ENCODE data around the gene KHDC4. TPM values are rescaled to one million over a fixed set of nuclear protein-coding genes. Genes with fewer than 3 reads are reported as not detected.

KHDC4 gene
- total and polyA plus RNA-seq, 2 of the 13 experiments (the other 11 are each of a cell fraction or from before 2014, with no cell fraction given), result 33.5 to 92.0 TPM

GRCh38 chr1:155929057-155929456, 5.2 kb downstream of the KHDC4 start (continued):
- TF ChIP-seq GLMP (CRISPR knock-in tag; IDR thresholded peaks at IDR 0.05; ENCODE audit: borderline replicate concordance), result no peak

GRCh38 chr1:155925506-155925905, 8.7 kb downstream of the KHDC4 start:
- Histone ChIP-seq H3K9ac (ENCODE audit: insufficient read depth, low read depth, low read length) (no peak overlapping the region), H3K4me2 (ENCODE audit: low read depth, low read length) (no peak overlapping the region), H2AFZ (ENCODE audit: low read length) (no peak overlapping the region), H3K27me3 (ENCODE audit: control insufficient read depth in 1 of 2, insufficient read depth in 2 of 2, low read length in 2 of 2) (no peaks in the 10 kb centered on the region), H4K20me1 (ENCODE audit: insufficient read depth, low read length) (0 out of 2 replicates have a peak, but pooled peaks cover 3% of the 10 kb centered on the region), H3K4me3 (replicated peaks in 1 of 3; ENCODE audit: insufficient read depth in 1 of 3, low read depth in 2 of 3, low read length in 3 of 3) (no peak overlapping the region), H3K4me1 (ENCODE audit: insufficient read depth, low read length) (peaks cover 14% of the 10 kb centered on the region), H3K36me3 (replicated peaks in 1 of 2; ENCODE audit: control insufficient read depth in 1 of 2, insufficient read depth in 2 of 2, low read length in 2 of 2) (peaks cover 23 to 82% of the 10 kb centered on the region in 2 experiments), H3K9me3 (ENCODE audit: low read length) (no peaks in the 10 kb centered on the region), H3K27ac (ENCODE audit: extremely low read length, insufficient read depth, low read length) (no peak overlapping the region), H3K79me2 (ENCODE audit: insufficient read depth, low read length) (peaks cover 17% of the 10 kb centered on the region)
- no peak for FAIRE-seq
- ChIA-PET CTCF (ENCODE audit: low intra/inter-chr PET ratio, low total read pairs) (no interaction called here), POLR2A (no interaction called here)
- BruUV-seq (replicated peaks), result no TSS peak
- intact Hi-C loops (cut with micrococcal nuclease; ENCODE audit: unreplicated experiment) (no loop called here), in situ Hi-C loops (cut with HindIII; ENCODE audit: extremely low pct_ligation_motif_present, low pct_unique_long_range_greater_than_20kb) (no loop called here)
- no peak for DNase-seq (ENCODE audit: low spot score)
- WGBS (ENCODE audit: low lambda C conversion rate), result 95% methylated on average over 2 of the region's 2 CpGs
- no peak for ATAC-seq
- no peak for TF ChIP-seq ZNF777 (CRISPR knock-in tag; IDR thresholded peaks at IDR 0.05)
- no peak for TF ChIP-seq TGIF2 (CRISPR knock-in tag; IDR thresholded peaks at IDR 0.05)
- TF ChIP-seq PRDM15 (CRISPR knock-in tag; IDR thresholded peaks at IDR 0.05), result no peak
- no peak for TF ChIP-seq ZNF768 (CRISPR knock-in tag; IDR thresholded peaks at IDR 0.05)
- TF ChIP-seq RXRB (CRISPR knock-in tag; IDR thresholded peaks at IDR 0.05; ENCODE audit: borderline replicate concordance), result no peak
- no peak for TF ChIP-seq CENPT (CRISPR knock-in tag; IDR thresholded peaks at IDR 0.05; ENCODE audit: low read depth)
- TF ChIP-seq ELF4 (CRISPR knock-in tag; IDR thresholded peaks at IDR 0.05; ENCODE audit: borderline replicate concordance), result no peak
- no peak for TF ChIP-seq ATF1 (CRISPR knock-in tag; IDR thresholded peaks at IDR 0.05)
- TF ChIP-seq YEATS2 (CRISPR knock-in tag; IDR thresholded peaks at IDR 0.05; ENCODE audit: borderline replicate concordance), result no peak
- TF ChIP-seq ZNF792 (CRISPR knock-in tag; IDR thresholded peaks at IDR 0.05), result no peak
- TF ChIP-seq TMF1 (CRISPR knock-in tag; IDR thresholded peaks at IDR 0.05; ENCODE audit: low read depth), result no peak
- TF ChIP-seq IKZF4 (CRISPR knock-in tag; IDR thresholded peaks at IDR 0.05; ENCODE audit: borderline replicate concordance, low read depth, not compliant biosample characterization), result no peak
- TF ChIP-seq PLRG1 (conservative IDR thresholded peaks at IDR 0.05), result no peak
- no peak for TF ChIP-seq BCLAF1 (IDR thresholded peaks at IDR 0.05)
- no peak for TF ChIP-seq ZNF513 (CRISPR knock-in tag; conservative IDR thresholded peaks at IDR 0.05)
